MM.1S (cell line): ENCODE measurements around the gene PDE4B.

Experiments
- DNase-seq: peaks from one replicate; pipeline ENCODE4 v3.0.0-alpha.2; 2015
- H2AFZ ChIP-seq: fragments of 300-600 bp; sonication (generic); 2 replicates; pipeline ENCODE4 v1.6.0; 2016; ENCODE audit warnings: antibody characterized with exemption, low read length
- H3F3A ChIP-seq: fragments of 300-600 bp; sonication (generic); 2 replicates; pipeline ENCODE4 v1.6.1; 2016; ENCODE audit warnings: mild to moderate bottlenecking, antibody characterized with exemption, low read length, moderate library complexity, mixed read lengths; ENCODE audit not compliant: insufficient read depth
- H3K27ac ChIP-seq: fragments of 300-600 bp; sonication (generic); 2 replicates; pipeline ENCODE4 v1.5.1; 2016; ENCODE audit warnings: mild to moderate bottlenecking, low read length
- H3K27me3 ChIP-seq: fragments of 300-600 bp; sonication (generic); replicated peaks from 2 replicates; pipeline ENCODE4 v1.6.0; 2016; ENCODE audit warnings: low read length; ENCODE audit not compliant: insufficient read depth
- H3K36me3 ChIP-seq: fragments of 300-600 bp; sonication (generic); replicated peaks from 2 replicates; pipeline ENCODE4 v1.6.1; 2016; ENCODE audit warnings: mild to moderate bottlenecking, low read length, mixed read lengths; ENCODE audit not compliant: insufficient read depth
- H3K4me1 ChIP-seq: fragments of 300-600 bp; sonication (generic); 2 replicates; pipeline ENCODE4 v1.6.1; 2016; ENCODE audit warnings: low read length, mixed read lengths
- H3K4me2 ChIP-seq: fragments of 300-600 bp; sonication (generic); 2 replicates; pipeline ENCODE4 v1.6.0; 2016; ENCODE audit warnings: low read depth, low read length
- H3K4me3 ChIP-seq: fragments of 300-600 bp; sonication (generic); 2 replicates; pipeline ENCODE4 v1.5.1; 2016; ENCODE audit warnings: low read length, mixed read lengths
- H3K79me2 ChIP-seq: fragments of 300-600 bp; sonication (generic); 2 replicates; pipeline ENCODE4 v1.6.1; 2016; ENCODE audit warnings: mixed run types, low read length, mixed read lengths
- H3K9ac ChIP-seq: fragments of 300-600 bp; sonication (generic); 2 replicates; pipeline ENCODE4 v1.6.1; 2016; ENCODE audit warnings: low read length, mixed read lengths
- H3K9me2 ChIP-seq: fragments of 300-600 bp; sonication (generic); replicated peaks from 2 replicates; pipeline ENCODE4 v1.6.1; 2016; ENCODE audit warnings: mild to moderate bottlenecking, low read length, mixed read lengths; ENCODE audit not compliant: insufficient read depth
- H3K9me3 ChIP-seq: fragments of 300-600 bp; sonication (generic); replicated peaks from 2 replicates; pipeline ENCODE4 v1.6.1; 2016; ENCODE audit warnings: mild to moderate bottlenecking, low read length, mixed read lengths; ENCODE audit not compliant: insufficient read depth
- H4K20me1 ChIP-seq: fragments of 300-600 bp; sonication (generic); 2 replicates; pipeline ENCODE4 v1.6.1; 2016; ENCODE audit warnings: mild to moderate bottlenecking, low read length, moderate library complexity, mixed read lengths; ENCODE audit not compliant: insufficient read depth
- EZH2 ChIP-seq: fragments of 300-600 bp; sonication (generic); optimal IDR thresholded peaks from 2 replicates; pipeline ENCODE3; 2017; ENCODE audit warnings: low read depth, mild to moderate bottlenecking, antibody characterized with exemption, low read length, mixed read lengths
- EZH2phosphoT487 ChIP-seq: fragments of 300-600 bp; sonication (generic); IDR thresholded peaks from 2 replicates; pipeline ENCODE4 v1.6.1; 2018; ENCODE audit warnings: antibody characterized with exemption, low read length
- TF ChIP-seq, protein P1 (sequence below): fragments of 300-600 bp; sonication (generic); IDR thresholded peaks from 2 replicates; pipeline ENCODE4 v1.5.1; 2016; ENCODE audit warnings: antibody characterized with exemption, low read length, mixed read lengths

PDE4B gene

DNA sequence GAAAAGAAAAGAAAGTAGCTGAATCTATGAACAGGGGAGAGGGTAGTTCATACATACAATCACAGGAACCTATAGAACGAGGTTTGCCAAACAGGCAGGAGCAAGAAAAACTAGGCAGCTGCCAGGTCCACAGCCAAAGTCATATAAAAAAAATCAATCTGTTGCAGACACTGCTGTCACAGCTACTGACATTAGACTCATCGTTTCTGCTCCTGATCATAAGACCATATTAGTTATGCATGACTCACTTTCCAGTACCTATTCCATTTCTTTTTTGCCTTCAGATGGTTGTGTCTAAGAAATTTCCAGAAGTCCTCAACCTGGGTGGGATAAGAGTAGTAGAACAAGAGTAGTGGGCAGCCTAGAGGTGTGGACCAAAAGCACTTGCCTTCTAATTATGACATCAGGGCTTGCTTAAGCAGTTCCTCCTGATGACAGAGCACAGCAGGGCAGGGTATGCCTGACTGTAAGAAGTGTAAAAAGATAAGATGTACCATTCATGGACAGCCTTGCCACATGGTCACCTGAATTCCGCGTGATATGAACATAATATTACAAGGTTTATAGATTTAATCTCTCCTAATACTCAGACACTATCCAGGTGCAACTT, 418.0 kb downstream of the PDE4B start:
- no peaks in the 10 kb centered on the region for H4K20me1 ChIP-seq
- no peaks in the 10 kb centered on the region for H3K9me3 ChIP-seq
- peaks cover 20% of the 10 kb centered on the region for H3K4me1 ChIP-seq
- TF ChIP-seq, protein P1, sequence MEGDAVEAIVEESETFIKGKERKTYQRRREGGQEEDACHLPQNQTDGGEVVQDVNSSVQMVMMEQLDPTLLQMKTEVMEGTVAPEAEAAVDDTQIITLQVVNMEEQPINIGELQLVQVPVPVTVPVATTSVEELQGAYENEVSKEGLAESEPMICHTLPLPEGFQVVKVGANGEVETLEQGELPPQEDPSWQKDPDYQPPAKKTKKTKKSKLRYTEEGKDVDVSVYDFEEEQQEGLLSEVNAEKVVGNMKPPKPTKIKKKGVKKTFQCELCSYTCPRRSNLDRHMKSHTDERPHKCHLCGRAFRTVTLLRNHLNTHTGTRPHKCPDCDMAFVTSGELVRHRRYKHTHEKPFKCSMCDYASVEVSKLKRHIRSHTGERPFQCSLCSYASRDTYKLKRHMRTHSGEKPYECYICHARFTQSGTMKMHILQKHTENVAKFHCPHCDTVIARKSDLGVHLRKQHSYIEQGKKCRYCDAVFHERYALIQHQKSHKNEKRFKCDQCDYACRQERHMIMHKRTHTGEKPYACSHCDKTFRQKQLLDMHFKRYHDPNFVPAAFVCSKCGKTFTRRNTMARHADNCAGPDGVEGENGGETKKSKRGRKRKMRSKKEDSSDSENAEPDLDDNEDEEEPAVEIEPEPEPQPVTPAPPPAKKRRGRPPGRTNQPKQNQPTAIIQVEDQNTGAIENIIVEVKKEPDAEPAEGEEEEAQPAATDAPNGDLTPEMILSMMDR: no peak
- TF ChIP-seq EZH2phosphoT487: no peak
- TF ChIP-seq EZH2: no peak
- H3K9ac ChIP-seq: no peak overlapping the region
- no peaks in the 10 kb centered on the region for H3K27me3 ChIP-seq
- no peaks in the 10 kb centered on the region for H3K79me2 ChIP-seq
- H3K36me3 ChIP-seq: no peaks in the 10 kb centered on the region
- DNase-seq: no peak
- no peak overlapping the region for H3K4me2 ChIP-seq
- H3K27ac ChIP-seq: no peak overlapping the region
- no peak overlapping the region for H3K4me3 ChIP-seq
- H2AFZ ChIP-seq: no peak overlapping the region
- H3K9me2 ChIP-seq: no peaks in the 10 kb centered on the region
- peaks cover 4% of the 10 kb centered on the region for H3F3A ChIP-seq

DNA sequence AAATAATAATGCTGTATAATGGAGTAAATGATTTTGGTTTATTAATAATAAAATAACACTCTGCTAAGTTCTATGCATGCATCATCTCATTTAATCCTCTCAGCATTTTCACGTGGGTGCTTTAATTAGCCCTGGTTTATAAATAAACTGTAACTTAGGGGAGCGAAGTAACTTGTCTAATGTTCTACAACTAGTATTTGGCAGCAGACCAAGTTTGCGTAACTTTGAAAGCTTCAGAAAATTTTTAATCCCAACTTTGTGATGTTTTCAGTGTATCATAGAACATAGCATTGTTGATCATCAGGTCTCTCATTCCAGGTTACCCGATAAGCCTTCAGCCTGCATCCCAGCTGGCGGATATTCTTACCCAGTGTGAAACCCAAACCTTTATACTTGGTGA, 418.8 kb downstream of the PDE4B start:
- Histone ChIP-seq H3K36me3 (no peaks in the 10 kb centered on the region), H3K9me3 (no peaks in the 10 kb centered on the region), H3K27me3 (no peaks in the 10 kb centered on the region), H3K4me2 (no peak overlapping the region), H3K27ac (no peak overlapping the region), H3K9me2 (no peaks in the 10 kb centered on the region), H3K4me1 (peaks cover 20% of the 10 kb centered on the region), H3K4me3 (no peak overlapping the region), H4K20me1 (no peaks in the 10 kb centered on the region), H2AFZ (no peak overlapping the region), H3K79me2 (no peaks in the 10 kb centered on the region), H3F3A (peaks cover 4% of the 10 kb centered on the region), H3K9ac (no peak overlapping the region)
- TF ChIP-seq EZH2phosphoT487: no peak
- TF ChIP-seq, protein P1: no peak
- no peak for TF ChIP-seq EZH2
- DNase-seq: no peak

DNA sequence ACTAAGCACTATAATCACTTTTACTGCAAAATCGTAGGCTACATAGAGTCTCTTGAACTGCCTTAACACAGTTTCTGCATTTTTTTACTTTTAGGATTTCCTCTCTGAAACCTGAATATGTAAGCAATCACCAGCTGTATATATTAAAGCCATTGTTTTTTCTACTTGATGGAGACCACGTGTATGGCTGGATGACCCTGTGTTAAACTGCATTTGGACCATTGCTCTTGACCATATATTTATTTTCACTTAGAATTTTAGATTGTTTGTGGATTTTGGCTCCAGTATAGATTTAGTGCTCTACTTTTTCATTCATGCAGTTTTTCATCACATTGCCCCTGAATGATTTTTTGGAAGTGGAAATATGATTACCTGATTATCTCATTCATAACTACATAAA, 420.8 kb downstream of the PDE4B start:
- no peaks in the 10 kb centered on the region for H3K36me3 ChIP-seq
- peaks cover 4% of the 10 kb centered on the region for H3F3A ChIP-seq
- no peaks in the 10 kb centered on the region for H4K20me1 ChIP-seq
- no peaks in the 10 kb centered on the region for H3K27me3 ChIP-seq
- H3K9ac ChIP-seq: no peak overlapping the region
- no peaks in the 10 kb centered on the region for H3K79me2 ChIP-seq
- H2AFZ ChIP-seq: no peak overlapping the region
- no peak overlapping the region for H3K27ac ChIP-seq
- no peaks in the 10 kb centered on the region for H3K9me2 ChIP-seq
- TF ChIP-seq, protein P1: no peak
- TF ChIP-seq EZH2phosphoT487 (no peak), EZH2 (no peak)
- no peak overlapping the region for H3K4me3 ChIP-seq
- peak; percentile 15 for DNase-seq
- no peaks in the 10 kb centered on the region for H3K9me3 ChIP-seq
- H3K4me2 ChIP-seq: no peak overlapping the region
- H3K4me1 ChIP-seq: peaks cover 20% of the 10 kb centered on the region
